H1 (cell line): Measurements from ENCODE around the gene ADCK1. TPM values are rescaled to one million over a fixed set of nuclear protein-coding genes. Genes with fewer than 3 reads are reported as not detected.

Source experiments
- CTCF ChIA-PET: fragments of 300-600 bp; sonication (Branson Sonifier 250); formaldehyde crosslinking; loops from one replicate; lab custom pipeline; 2021; ENCODE audit not compliant: partially characterized antibody; lab: Charles Lee
- POLR2A ChIA-PET: fragments of 300-600 bp; sonication (Branson Sonifier 250); formaldehyde crosslinking; loops from one replicate; lab custom pipeline; 2021; ENCODE audit warnings: inconsistent platforms; ENCODE audit not compliant: partially characterized antibody; lab: Charles Lee
- DNase-seq, 2 experiments: peaks; one replicate each; pipeline versions ENCODE4 v3.0.0 to v3.0.0-alpha.2; 2010 to 2022; ENCODE audit warnings: low spot score in 2 of 2, low read depth in 1 of 2, mixed read lengths in 1 of 2
- FAIRE-seq: peaks from 2 replicates; lab custom pipeline; 2011; peaks lifted over from hg19 to GRCh38; lab: Jason Lieb, UNC
- H2AFZ ChIP-seq: 2 replicates; pipeline ENCODE4 v1.8.1; 2012; ENCODE audit warnings: low read length, inconsistent platforms
- H2AK5ac ChIP-seq: 2 replicates; pipeline ENCODE4 v1.6.1; 2013; ENCODE audit warnings: low read depth, low read length
- H2BK120ac ChIP-seq: replicated peaks from 2 replicates; pipeline ENCODE3; 2013; ENCODE audit warnings: low read depth, low read length, inconsistent platforms
- H2BK12ac ChIP-seq: 2 replicates; pipeline ENCODE4 v1.6.1; 2013; ENCODE audit warnings: low read depth, low read length
- H2BK15ac ChIP-seq: 2 replicates; pipeline ENCODE4 v1.6.1; 2013; ENCODE audit warnings: low read length
- H2BK20ac ChIP-seq: 2 replicates; pipeline ENCODE4 v1.6.1; 2013; ENCODE audit warnings: low read length
- H2BK5ac ChIP-seq: 2 replicates; pipeline ENCODE4 v1.6.1; 2013; ENCODE audit warnings: low read depth, low read length
- H3K14ac ChIP-seq: 2 replicates; pipeline ENCODE4 v1.6.1; 2013; ENCODE audit warnings: inconsistent platforms; ENCODE audit not compliant: insufficient read length
- H3K18ac ChIP-seq: 2 replicates; pipeline ENCODE4 v1.6.1; 2013; ENCODE audit warnings: low read length; ENCODE audit errors: extremely low read depth
- H3K23ac ChIP-seq: 2 replicates; pipeline ENCODE4 v1.6.1; 2013; ENCODE audit warnings: inconsistent platforms; ENCODE audit not compliant: insufficient read length
- H3K23me2 ChIP-seq: 2 replicates; pipeline ENCODE4 v1.6.1; 2013; ENCODE audit warnings: low read depth, low read length
- H3K27ac ChIP-seq: 2 replicates; pipeline ENCODE4 v1.6.1; 2011; ENCODE audit warnings: low read depth, low read length, inconsistent platforms
- H3K27me3 ChIP-seq, 4 experiments: replicated peaks in 1 of 4; 1 replicate in 1 of 4; 2 replicates in 3 of 4; pipeline versions ENCODE4 v1.6.1 to v1.8.1; 2011 to 2013; ENCODE audit warnings: low read length in 3 of 4, mild to moderate bottlenecking in 3 of 4, inconsistent platforms in 2 of 4, mixed read lengths in 2 of 4, moderate library complexity in 1 of 4; ENCODE audit not compliant: control insufficient read depth in 3 of 4, insufficient read depth in 3 of 4; ENCODE audit errors: extremely low read depth in 1 of 4
- H3K36me3 ChIP-seq, 4 experiments: 2 replicates each; pipeline versions ENCODE4 v1.6.1 to v1.8.1; 2011 to 2013; ENCODE audit warnings: mild to moderate bottlenecking in 4 of 4, low read length in 3 of 4, moderate library complexity in 2 of 4, control low read depth in 1 of 4, inconsistent platforms in 1 of 4; ENCODE audit not compliant: insufficient read depth in 4 of 4, control insufficient read depth in 2 of 4
- H3K4ac ChIP-seq: replicated peaks from 2 replicates; pipeline ENCODE3; 2013; ENCODE audit warnings: low read length, low read depth, mixed read lengths, inconsistent platforms; ENCODE audit not compliant: insufficient read length
- H3K4me1 ChIP-seq, 4 experiments: replicated peaks in 1 of 4; 1 replicate in 1 of 4; 2 replicates in 3 of 4; pipeline versions ENCODE4 v1.6.1 to v1.8.1; 2011 to 2013; ENCODE audit warnings: low read length in 3 of 4, inconsistent platforms in 2 of 4, mixed read lengths in 1 of 4; ENCODE audit not compliant: insufficient read depth in 4 of 4, control insufficient read depth in 3 of 4
- H3K4me2 ChIP-seq, 2 experiments: 2 replicates each; pipeline versions ENCODE4 v1.6.1 to v1.8.1; 2011 to 2013; ENCODE audit warnings: low read depth in 2 of 2, low read length in 2 of 2, control low read depth in 1 of 2, inconsistent platforms in 1 of 2, mild to moderate bottlenecking in 1 of 2; ENCODE audit not compliant: insufficient read depth in 1 of 2
- H3K4me3 ChIP-seq, 4 experiments: fragments of 200-600, 300-600 bp in 1 of 4; sonication (generic), shearing (Covaris generic), sonication (Bioruptor Twin) in 1 of 4; 2 replicates each; pipeline versions ENCODE4 v1.5.1 to v1.8.1; 2011 to 2016; ENCODE audit warnings: low read length in 4 of 4, low read depth in 3 of 4, control low read depth in 2 of 4, inconsistent platforms in 2 of 4, mild to moderate bottlenecking in 2 of 4, mixed read lengths in 1 of 4, moderate library complexity in 1 of 4; ENCODE audit not compliant: insufficient read depth in 2 of 4; ENCODE audit errors: extremely low read depth in 1 of 4
- H3K56ac ChIP-seq: replicated peaks from 2 replicates; pipeline ENCODE3; 2013; ENCODE audit warnings: low read depth, mild to moderate bottlenecking, mixed read lengths, low read length, inconsistent platforms; ENCODE audit not compliant: insufficient read length
- H3K79me1 ChIP-seq: 2 replicates; pipeline ENCODE4 v1.6.1; 2013; ENCODE audit warnings: low read depth, low read length, control low read depth
- H3K79me2 ChIP-seq, 2 experiments: 2 replicates each; pipeline versions ENCODE4 v1.6.1 to v1.8.1; 2012 to 2013; ENCODE audit warnings: low read length in 2 of 2, mild to moderate bottlenecking in 2 of 2, inconsistent platforms in 1 of 2; ENCODE audit not compliant: insufficient read depth in 2 of 2, control insufficient read depth in 1 of 2
- H3K9ac ChIP-seq, 4 experiments: replicated peaks in 1 of 4; 1 replicate in 1 of 4; 2 replicates in 3 of 4; pipeline versions ENCODE4 v1.6.1 to v1.8.1; 2011 to 2013; ENCODE audit warnings: low read depth in 3 of 4, low read length in 3 of 4, control low read depth in 2 of 4, mild to moderate bottlenecking in 2 of 4, moderate library complexity in 2 of 4, inconsistent platforms in 1 of 4; ENCODE audit errors: extremely low read depth in 1 of 4
- H3K9me3 ChIP-seq, 2 experiments: 2 replicates each; pipeline versions ENCODE4 v1.6.1 to v1.8.1; 2012 to 2013; ENCODE audit warnings: mild to moderate bottlenecking in 2 of 2, moderate library complexity in 2 of 2, control low read depth in 1 of 2, inconsistent platforms in 1 of 2, low read depth in 1 of 2, low read length in 1 of 2, mixed read lengths in 1 of 2; ENCODE audit not compliant: insufficient read depth in 2 of 2
- H4K20me1 ChIP-seq, 2 experiments: replicated peaks in 1 of 2; 2 replicates each; pipeline versions ENCODE3 to v1.8.1; 2011 to 2013; ENCODE audit warnings: inconsistent platforms in 2 of 2, low read length in 2 of 2, mild to moderate bottlenecking in 1 of 2; ENCODE audit not compliant: insufficient read depth in 2 of 2, control insufficient read depth in 1 of 2
- H4K5ac ChIP-seq: 2 replicates; pipeline ENCODE4 v1.6.1; 2013; ENCODE audit warnings: low read length, low read depth, mixed read lengths, inconsistent platforms; ENCODE audit not compliant: insufficient read length
- H4K8ac ChIP-seq: 2 replicates; pipeline ENCODE4 v1.8.0; 2013; ENCODE audit warnings: mild to moderate bottlenecking, moderate library complexity, low read length, inconsistent platforms; ENCODE audit not compliant: insufficient read depth; ENCODE audit errors: extremely low read depth
- H4K91ac ChIP-seq: replicated peaks from 2 replicates; pipeline ENCODE3; 2013; ENCODE audit warnings: low read length, mixed read lengths, inconsistent platforms; ENCODE audit not compliant: insufficient read length
- CBX5 ChIP-seq: fragments of 300-800, 300-1000 bp; sonication (generic); IDR thresholded peaks from 2 replicates; pipeline ENCODE4 v1.7.1; 2016; ENCODE audit warnings: antibody characterized with exemption, low read length, low read depth
- CTBP2 ChIP-seq: IDR thresholded peaks from 2 replicates; pipeline ENCODE4 v1.7.0; 2011; ENCODE audit warnings: borderline replicate concordance, mild to moderate bottlenecking, moderate library complexity, mixed read lengths, low read length; ENCODE audit not compliant: insufficient read depth, insufficient read length
- EZH2 ChIP-seq: fragments of 200-600 bp; sonication (generic); IDR thresholded peaks from 2 replicates; pipeline ENCODE4 v1.7.1; 2012; ENCODE audit warnings: low read depth, mild to moderate bottlenecking, moderate library complexity, low read length, inconsistent platforms; ENCODE audit not compliant: severe bottlenecking
- JUND ChIP-seq: IDR thresholded peaks from 2 replicates; pipeline ENCODE4 v1.6.1; 2011; ENCODE audit warnings: mild to moderate bottlenecking, improper control_type of control experiment, low read length
- POLR2A ChIP-seq, 2 experiments: IDR thresholded peaks; 1 replicate in 1 of 2; 2 replicates in 1 of 2; pipeline ENCODE4 v1.6.1; 2011; ENCODE audit warnings: low read depth in 2 of 2, low read length in 2 of 2, mild to moderate bottlenecking in 2 of 2; ENCODE audit errors: control extremely low read depth in 1 of 2
- POU5F1 ChIP-seq: IDR thresholded peaks from 2 replicates; pipeline ENCODE4 v1.6.1; 2011; ENCODE audit warnings: low read depth, mild to moderate bottlenecking, low read length, moderate library complexity
- RFX5 ChIP-seq: IDR thresholded peaks from 2 replicates; pipeline ENCODE4 v1.6.1; 2011; ENCODE audit warnings: low read depth, low read length, improper control_type of control experiment, borderline replicate concordance
- RNF2 ChIP-seq: fragments of 200-900, 300-1000 bp; sonication (generic); IDR thresholded peaks from 2 replicates; pipeline ENCODE4 v1.7.1; 2016; ENCODE audit warnings: borderline replicate concordance, low read depth, mild to moderate bottlenecking, antibody characterized with exemption, low read length; ENCODE audit not compliant: poor library complexity, severe bottlenecking; ENCODE audit errors: missing control alignments
- SUZ12 ChIP-seq: fragments of 200-600 bp; sonication (generic); IDR thresholded peaks from 2 replicates; pipeline ENCODE4 v1.6.1; 2012; ENCODE audit warnings: mild to moderate bottlenecking, inconsistent platforms, low read length, moderate library complexity, mixed read lengths
- TCF12 ChIP-seq: IDR thresholded peaks from 2 replicates; pipeline ENCODE4 v1.6.1; 2011; ENCODE audit warnings: low read depth, mild to moderate bottlenecking, low read length
- WGBS, 2 experiments: shearing (Covaris generic) in 1 of 2; methylation state at CpG; one replicate each; pipeline versions ENCODE4 v1.1.6 to v1.1.7; 2013 to 2015; ENCODE audit warnings: low lambda C conversion rate in 2 of 2, mixed read lengths in 2 of 2, inconsistent platforms in 1 of 2, low coverage in 1 of 2, missing lambda C conversion rate in 1 of 2; ENCODE audit not compliant: insufficient replicate concordance in 2 of 2, insufficient coverage in 1 of 2, insufficient read length in 1 of 2; ENCODE audit errors: extremely low coverage in 1 of 2, missing lambda C conversion rate in 1 of 2; 5-methylcytosine and 5-hydroxymethylcytosine counted together
- polyA plus RNA-seq, 7 experiments: library from polyadenylated mRNA; depleted of rRNA in 3 of 7; stranded (reverse) in 5 of 7; unstranded in 2 of 7; fragments of >200 nt in 5 of 7; fragments of 200-250 nt in 2 of 7; gene quantifications; 1 replicate in 5 of 7; 2 replicates in 1 of 7; 4 replicates in 1 of 7; pipeline versions ENCODE4 v1.2.1 to v1.2.3, GENCODE V29; 2011 to 2013; ENCODE audit warnings: missing spikeins in 2 of 7, mixed read lengths in 2 of 7
- total RNA-seq: library from RNA; stranded (reverse); fragmentation: NEBNext Ultra II Directional; extraction: Animal tissue kit (Norgen Biotek cat#: 25700); gene quantifications from 2 replicates; pipeline ENCODE4 v1.2.1, GENCODE V29; 2021

Gene ADCK1
- total and polyA plus RNA-seq, 2 of the 8 experiments (the other 6 are each of a cell fraction or from before 2014, with no cell fraction given): 11.0 to 16.8 TPM

GRCh38 chr14:77864085-77864484, 64.2 kb downstream of the ADCK1 start:
- H3K79me1 ChIP-seq: no peaks in the 10 kb centered on the region
- no peak overlapping the region for H3K56ac ChIP-seq
- no peak overlapping the region for H2BK12ac ChIP-seq
- TF ChIP-seq CTBP2 (no peak), RNF2 (no peak), EZH2 (no peak), JUND (no peak), SUZ12 (no peak), POU5F1 (no peak), POLR2A (IDR thresholded peaks at IDR 0.05; ENCODE audit: control extremely low read depth in 1 of 2, low read depth in 2 of 2, low read length in 2 of 2) (no peak), CBX5 (no peak), RFX5 (no peak), TCF12 (no peak)
- H3K4me1 ChIP-seq: no peaks in the 10 kb centered on the region
- H3K9ac ChIP-seq: no peak overlapping the region
- H3K18ac ChIP-seq: no peak overlapping the region
- H3K23me2 ChIP-seq: no peaks in the 10 kb centered on the region
- FAIRE-seq (no peak), DNase-seq (no peak)
- no peak overlapping the region for H4K5ac ChIP-seq
- no peaks in the 10 kb centered on the region for H3K79me2 ChIP-seq
- no peak overlapping the region for H3K4me2 ChIP-seq
- no peak overlapping the region for H4K8ac ChIP-seq
- H3K14ac ChIP-seq: no peak overlapping the region
- H2BK20ac ChIP-seq: no peak overlapping the region
- H2AFZ ChIP-seq: no peak overlapping the region
- no peak overlapping the region for H4K91ac ChIP-seq
- ChIA-PET CTCF (interaction anchor here (0.6 to 7.2 kb wide), 12 partner anchors 10 to 1770 kb away, joined by 3 to 80 read pairs (median 5); no protein-coding TSS in a partner anchor), POLR2A (interaction anchor here (0.7 kb wide), 1 partner anchor 920 kb away, joined by 3 read pairs; no protein-coding TSS in a partner anchor)
- H3K27ac ChIP-seq: no peak overlapping the region; the same call in 1 of the 2 replicates
- 82% methylated on average over 6 of the region's 6 CpGs; no CpG with 5 or more reads in 1 of the 2 experiments for WGBS, 2 experiments
- H2BK120ac ChIP-seq: no peak overlapping the region
- H3K23ac ChIP-seq: no peak overlapping the region
- no peak overlapping the region for H3K4ac ChIP-seq
- no peak overlapping the region for H2BK15ac ChIP-seq
- no peak overlapping the region for H3K4me3 ChIP-seq
- no peak overlapping the region for H2AK5ac ChIP-seq
- no peaks in the 10 kb centered on the region for H3K27me3 ChIP-seq
- H4K20me1 ChIP-seq: peaks cover 0 to 2% of the 10 kb centered on the region in 2 experiments
- no peaks in the 10 kb centered on the region; a peak in 1 of 8 replicates for H3K36me3 ChIP-seq
- H3K9me3 ChIP-seq: no peaks in the 10 kb centered on the region
- H2BK5ac ChIP-seq: no peak overlapping the region
